Astrocyte of the spinal cord (primary cell): Measurements from ENCODE around the gene ARMC6.

ENCODE experiments used
- DNase-seq: peaks from one replicate; pipeline ENCODE4 v3.0.0; 2011; ENCODE audit warnings: low read depth, low spot score
- H3K4me3 ChIP-seq: 2 replicates; pipeline ENCODE4 v1.5.1; 2011; ENCODE audit warnings: low read depth, mild to moderate bottlenecking, low read length, moderate library complexity
- in situ Hi-C: cut with HindIII; loops from 2 replicates; pipeline ENCODE4 v1.10.0; 2017; ENCODE audit warnings: low sequenced_read_pairs
- TF ChIP-seq, protein P1 (sequence below): IDR thresholded peaks from 2 replicates; pipeline ENCODE4 v1.5.1; 2012; ENCODE audit warnings: low read depth, mild to moderate bottlenecking, low read length, inconsistent platforms

ARMC6 gene

DNA sequence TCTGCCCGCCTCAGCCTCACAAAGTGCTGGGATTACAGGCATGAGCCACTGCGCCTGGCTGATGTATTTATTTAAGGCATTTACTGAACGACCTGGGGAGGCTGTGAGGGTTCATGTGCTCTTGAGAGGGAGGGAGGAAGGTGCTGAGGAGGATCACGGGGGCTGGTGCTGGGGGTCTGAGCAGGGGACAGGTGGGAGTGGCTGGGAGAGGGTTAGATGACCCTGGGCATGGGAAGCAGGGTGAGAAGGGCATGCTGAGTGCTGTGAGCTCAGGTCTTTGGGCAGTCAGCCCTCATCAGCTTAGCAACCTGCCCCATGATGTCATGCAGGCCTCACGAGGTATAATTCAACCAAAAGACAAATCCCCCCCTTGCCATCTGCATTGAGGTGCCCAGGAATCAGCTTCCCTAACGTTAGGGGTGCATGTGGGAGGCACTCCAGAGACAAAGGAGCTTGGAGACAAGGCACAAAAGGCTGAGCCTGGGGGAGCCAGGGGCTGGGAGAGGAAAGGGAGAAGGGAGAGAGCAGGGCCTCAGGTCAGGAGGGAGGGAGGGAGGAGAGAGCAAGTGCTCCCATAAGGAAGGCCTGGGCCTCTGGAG, 36.5 kb upstream of the ARMC6 start:
- no peak for DNase-seq
- H3K4me3 ChIP-seq = no peak overlapping the region
- in situ Hi-C loops = no loop called here
- TF ChIP-seq, protein P1, sequence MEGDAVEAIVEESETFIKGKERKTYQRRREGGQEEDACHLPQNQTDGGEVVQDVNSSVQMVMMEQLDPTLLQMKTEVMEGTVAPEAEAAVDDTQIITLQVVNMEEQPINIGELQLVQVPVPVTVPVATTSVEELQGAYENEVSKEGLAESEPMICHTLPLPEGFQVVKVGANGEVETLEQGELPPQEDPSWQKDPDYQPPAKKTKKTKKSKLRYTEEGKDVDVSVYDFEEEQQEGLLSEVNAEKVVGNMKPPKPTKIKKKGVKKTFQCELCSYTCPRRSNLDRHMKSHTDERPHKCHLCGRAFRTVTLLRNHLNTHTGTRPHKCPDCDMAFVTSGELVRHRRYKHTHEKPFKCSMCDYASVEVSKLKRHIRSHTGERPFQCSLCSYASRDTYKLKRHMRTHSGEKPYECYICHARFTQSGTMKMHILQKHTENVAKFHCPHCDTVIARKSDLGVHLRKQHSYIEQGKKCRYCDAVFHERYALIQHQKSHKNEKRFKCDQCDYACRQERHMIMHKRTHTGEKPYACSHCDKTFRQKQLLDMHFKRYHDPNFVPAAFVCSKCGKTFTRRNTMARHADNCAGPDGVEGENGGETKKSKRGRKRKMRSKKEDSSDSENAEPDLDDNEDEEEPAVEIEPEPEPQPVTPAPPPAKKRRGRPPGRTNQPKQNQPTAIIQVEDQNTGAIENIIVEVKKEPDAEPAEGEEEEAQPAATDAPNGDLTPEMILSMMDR = no peak

DNA sequence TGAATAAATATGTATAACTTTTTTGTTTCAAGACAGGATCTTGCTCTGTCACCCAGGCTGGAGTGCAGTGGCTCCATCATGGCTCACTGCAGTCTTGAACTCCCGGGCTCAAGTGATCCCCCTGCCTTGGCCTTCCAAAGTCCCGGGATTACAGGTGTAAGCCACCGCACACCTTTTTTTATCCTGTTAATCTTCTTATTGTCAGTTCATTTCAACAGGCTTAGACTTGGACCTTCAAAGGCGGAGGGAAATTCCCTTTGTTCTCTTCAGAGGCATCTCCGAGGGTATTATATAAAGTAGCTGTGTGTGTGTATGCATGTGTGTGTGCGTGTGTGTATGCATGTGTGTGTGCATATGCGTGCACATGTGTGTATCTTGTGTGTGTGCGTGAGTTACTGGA, 35.1 kb upstream of the ARMC6 start:
- no peak for DNase-seq
- in situ Hi-C loops = no loop called here

DNA sequence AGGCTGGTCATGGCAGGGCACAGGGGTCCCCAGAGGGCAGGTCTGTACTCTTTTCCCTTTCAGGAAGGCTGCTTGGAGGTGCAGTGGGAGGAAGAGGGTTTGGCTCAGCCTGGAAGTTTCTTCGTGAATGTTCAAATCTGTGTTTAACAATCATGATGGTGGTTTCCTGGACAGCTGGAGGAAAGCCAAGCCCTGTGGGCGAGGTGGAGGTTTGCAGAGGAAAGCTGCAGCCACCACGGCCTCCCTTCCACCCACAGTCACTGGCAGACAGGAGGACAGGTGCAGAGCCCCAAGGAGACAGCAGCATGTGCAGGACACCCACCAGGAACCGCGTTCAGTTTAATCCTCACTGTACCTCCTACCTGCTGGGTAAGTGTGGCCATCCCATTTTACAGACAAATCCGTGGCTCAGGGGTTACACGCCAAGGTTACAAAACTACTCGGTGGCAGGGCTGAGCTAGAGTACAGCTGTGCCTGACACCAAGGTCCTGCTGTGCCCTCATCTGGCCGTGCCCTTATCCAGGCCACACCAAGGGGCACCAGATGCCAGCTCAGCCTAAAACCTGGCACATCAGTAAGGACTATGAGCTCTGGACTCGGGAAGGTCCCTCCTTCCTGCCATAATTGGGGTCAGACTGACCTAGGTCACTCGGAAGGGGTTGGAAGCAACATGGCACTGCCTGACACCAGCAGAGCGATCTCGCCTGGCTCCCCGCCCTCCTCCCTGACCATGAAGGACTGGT, 34.2 kb upstream of the ARMC6 start:
- TF ChIP-seq, protein P1 = no peak
- H3K4me3 ChIP-seq = no peak overlapping the region
- DNase-seq = peak; percentile 32
- in situ Hi-C loops = no loop called here

More for the DNA sequence above, 35.1 kb upstream of the ARMC6 start:
- no peak overlapping the region for H3K4me3 ChIP-seq
- TF ChIP-seq, protein P1 = no peak

DNA sequence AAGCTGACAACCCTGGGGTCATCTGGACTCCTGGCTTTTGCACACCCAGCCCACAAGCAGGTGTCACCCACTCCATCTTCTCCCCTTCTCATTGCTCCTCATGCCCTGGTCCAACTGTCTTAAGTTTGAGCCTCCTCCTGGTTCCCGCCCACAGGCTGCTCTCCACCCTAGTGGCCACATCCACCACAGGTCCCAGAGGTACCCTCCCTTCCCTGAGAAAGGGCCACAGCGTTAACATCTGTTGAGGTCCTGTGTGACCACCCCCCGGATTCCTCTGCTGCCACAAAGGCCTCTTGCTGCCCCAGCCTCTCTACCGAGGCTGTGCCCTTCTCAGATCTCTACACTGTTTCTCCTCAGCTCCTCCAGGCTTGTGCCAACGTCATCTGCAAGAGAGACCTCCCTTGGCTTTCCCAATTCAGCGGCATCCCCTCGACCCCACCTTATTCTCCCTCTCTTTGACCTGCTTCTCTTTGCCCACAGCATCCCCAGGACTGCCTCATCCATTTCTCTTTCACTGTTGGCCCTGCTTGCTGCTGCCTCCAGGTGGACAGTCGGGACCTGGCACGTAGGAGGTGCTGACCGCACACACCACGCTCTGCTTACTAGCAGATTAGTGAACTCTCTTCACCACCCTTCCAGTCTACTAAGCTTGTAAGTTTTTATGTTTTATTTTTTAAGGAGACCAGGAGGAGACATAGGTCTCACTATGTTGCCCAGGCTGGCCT, 33.3 kb upstream of the ARMC6 start:
- DNase-seq = no peak
- TF ChIP-seq, protein P1 = peak; percentile 46
- in situ Hi-C loops = no loop called here
- H3K4me3 ChIP-seq = no peak overlapping the region

DNA sequence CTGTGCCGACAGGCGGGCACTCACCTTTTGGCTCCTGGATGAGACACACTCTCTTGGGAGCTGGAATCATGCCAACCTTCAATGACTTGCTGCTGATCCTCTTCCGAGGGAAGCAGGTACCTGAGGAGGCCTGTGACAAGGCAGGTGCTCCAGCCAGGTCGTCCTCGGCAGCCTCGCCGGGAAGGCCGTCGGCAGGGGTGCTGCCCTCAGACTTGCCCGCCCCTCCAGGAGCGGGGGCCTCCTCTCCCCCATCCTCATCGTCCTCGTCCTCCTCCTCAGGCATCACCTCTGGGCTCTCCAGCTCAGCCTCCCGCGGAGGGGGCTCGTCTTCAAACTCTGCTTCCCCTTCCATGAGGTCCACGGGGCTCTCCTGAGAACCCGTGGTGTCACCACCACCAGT, 29.3 kb upstream of the ARMC6 start:
- TF ChIP-seq, protein P1 = no peak

DNA sequence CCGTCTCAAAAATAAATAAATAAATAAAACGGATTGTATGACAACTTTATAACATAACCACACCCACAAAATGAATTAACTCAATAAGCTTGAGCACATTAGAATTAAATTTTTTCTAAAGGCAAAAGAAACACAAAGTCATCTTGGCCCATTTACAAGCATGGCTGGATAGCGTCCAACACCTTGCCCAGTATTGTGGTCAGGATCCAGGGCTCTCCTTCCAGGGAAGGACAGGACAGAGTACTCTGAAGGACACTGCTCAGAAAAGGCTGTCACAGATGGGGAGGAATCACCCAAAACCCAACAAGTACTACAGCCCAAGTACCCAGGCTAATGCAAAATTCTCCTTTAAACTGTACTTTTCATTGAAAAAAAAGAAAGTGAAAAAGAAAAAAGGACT, 27.2 kb upstream of the ARMC6 start:
- TF ChIP-seq, protein P1 = no peak
- no peak overlapping the region for H3K4me3 ChIP-seq
- peak; percentile 9 for DNase-seq
- in situ Hi-C loops = no loop called here

More for the DNA sequence above, 29.3 kb upstream of the ARMC6 start:
- in situ Hi-C loops = no loop called here
- DNase-seq = no peak
- H3K4me3 ChIP-seq = no peak overlapping the region
